Measurements from ENCODE around the gene FARP1.
"Not testable (repeated sequence)": the region's sequence is repeated elsewhere in the genome, so short reads cannot be mapped to it uniquely, and the experiment has no call there.

FARP1 gene

DNA sequence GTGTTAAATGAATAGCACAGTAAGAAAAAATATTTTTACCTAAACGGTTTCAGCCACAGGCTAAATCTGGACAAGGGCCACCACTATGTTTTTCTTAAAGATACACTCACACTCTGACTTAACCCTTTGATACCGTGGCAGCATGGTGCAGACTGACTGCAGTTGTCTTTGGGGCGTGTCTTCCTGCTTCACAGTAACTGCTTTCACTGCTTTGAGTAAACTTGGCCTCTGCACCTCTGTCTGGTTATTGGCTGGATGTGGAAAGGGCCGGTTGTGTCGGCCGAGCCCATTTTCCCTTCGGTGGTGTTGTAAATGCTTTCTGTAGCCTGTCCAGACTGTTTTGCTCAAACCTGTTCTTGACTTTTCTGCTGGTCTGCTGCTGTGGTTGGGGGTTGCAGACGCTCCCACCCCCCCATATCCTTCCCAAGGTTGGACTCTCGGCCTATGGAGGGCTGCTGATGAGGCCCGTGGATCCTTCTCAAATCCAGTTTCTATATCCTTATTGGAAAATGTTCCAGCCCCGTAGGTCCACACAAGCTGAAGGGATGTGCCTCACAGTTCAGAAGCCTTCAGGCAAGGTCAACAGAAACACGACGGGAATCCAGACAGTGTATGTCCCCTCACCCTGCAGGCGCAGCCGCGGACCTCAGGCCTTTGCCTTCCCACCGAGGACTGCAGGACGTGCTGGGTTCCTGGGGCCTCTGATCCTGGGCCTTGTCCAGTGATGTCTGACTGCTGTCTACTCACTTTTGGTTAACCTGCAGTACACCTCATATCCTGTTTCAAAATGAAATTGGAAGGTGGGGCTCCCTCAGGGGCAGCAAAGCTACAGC is 124.4 kb downstream of the FARP1 start:
- no peak for DNase-seq

DNA sequence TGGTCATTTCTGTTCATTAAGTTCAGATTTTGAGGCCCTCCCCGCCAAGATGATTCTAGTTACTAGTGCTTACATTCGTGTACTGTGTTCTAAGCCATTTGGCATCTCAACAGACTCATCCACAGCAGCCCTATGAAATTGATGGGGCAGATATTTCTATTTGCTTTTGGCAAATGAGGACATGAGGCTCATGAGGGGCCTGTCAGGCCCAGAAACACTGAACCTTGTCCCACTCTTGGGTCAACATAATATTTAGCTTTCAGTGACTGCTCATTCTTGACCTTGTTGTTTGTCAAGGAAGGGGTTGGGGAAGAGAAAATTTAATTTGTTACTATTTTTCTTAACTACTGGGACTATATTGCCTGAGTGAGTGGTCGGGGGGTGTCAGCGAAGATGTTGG is 126.5 kb downstream of the FARP1 start:
- no peak for DNase-seq

DNA sequence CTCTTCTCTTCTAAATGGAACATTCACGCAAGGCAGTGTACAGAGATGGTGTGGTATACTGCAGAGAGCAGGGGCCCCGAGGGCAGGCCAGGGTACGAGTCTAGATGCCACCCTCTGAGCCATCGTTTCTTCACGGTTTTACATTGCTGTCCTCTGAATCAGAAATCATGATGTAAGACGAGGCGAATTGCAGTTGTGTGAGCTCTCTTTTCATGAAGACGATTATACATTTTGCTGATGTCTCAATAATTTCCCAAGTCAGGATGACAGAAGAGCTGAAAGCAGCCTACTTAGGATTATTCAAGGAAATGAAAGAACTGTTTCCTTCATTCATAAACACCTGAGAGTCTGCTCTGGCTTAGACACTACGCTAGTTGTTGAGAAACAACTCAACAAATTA is 127.9 kb downstream of the FARP1 start:
- DNase-seq = no peak

DNA sequence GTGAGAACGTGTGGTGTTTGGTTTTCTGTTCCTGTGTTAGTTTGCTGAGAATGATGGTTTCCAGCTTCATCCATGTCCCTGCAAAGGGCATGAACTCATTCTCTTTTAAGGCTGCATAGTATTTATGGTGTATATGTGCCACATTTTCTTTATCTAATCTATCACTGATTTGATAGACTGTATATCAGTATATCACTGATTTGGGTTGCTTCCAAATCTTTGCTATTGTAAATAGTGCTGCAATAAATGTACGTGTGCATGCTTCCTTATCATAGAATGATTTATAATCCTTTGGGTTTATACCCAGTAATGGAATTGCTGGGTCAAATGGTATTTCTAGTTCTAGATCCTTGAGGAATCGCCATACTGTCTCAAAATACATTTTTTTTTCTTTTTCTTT is 128.8 kb downstream of the FARP1 start:
- not testable (repeated sequence) for DNase-seq

DNA sequence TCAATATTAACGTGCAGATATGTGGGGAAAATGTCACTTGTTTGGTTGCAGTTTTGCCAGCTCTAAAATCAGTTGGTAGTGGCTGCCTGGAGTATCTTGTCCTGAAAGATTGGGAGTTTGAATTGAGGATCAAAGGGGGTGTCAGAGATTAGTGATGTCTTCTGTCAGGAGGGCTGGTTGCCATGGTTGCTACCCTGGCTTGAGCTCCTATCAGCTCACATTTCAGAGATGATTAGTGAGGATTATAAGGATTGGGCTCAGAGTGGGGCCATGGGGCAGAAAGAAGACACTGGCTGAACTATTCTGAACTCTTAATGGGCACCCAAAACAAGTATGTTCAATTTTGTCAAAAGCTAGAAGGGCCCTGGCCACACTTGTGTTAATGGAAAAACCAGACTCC is 129.7 kb downstream of the FARP1 start:
- DNase-seq = no peak

DNA sequence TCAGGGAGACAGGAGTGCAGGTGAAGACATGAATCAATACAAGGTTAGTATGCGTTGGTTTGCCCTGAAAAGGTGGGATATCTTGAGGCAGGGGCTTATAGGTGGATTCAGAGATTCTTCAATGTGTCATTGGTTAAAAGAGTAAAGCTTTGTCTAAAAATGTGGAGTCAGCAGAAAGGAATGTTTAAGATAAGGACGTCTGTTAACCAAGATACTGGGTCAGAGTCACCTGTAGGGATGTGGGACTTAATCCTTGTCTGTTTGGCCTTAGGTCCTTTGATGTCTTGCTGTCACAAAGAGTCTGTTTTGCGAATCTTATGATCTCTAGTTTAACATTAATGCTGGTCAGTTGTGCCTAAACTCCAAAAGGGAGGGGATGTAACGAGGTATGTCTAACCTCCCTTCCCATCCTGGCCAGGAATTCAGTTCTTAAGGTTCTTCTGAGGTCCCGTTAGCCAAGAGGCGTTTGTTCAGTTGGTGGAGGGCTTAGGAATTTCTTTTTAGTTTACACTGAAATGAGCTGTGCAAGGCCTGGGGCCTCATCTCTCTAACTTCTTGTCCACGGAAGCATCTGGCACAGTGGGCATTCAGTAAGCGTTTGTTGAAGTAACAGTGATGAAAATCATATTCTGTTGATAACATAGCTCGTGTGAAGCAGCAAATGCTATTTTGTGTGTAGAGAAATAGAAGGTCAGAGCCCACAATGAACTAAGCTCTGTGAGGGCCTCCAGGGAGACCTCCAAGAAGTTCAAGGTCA is 130.4 kb downstream of the FARP1 start:
- no peak for DNase-seq

DNA sequence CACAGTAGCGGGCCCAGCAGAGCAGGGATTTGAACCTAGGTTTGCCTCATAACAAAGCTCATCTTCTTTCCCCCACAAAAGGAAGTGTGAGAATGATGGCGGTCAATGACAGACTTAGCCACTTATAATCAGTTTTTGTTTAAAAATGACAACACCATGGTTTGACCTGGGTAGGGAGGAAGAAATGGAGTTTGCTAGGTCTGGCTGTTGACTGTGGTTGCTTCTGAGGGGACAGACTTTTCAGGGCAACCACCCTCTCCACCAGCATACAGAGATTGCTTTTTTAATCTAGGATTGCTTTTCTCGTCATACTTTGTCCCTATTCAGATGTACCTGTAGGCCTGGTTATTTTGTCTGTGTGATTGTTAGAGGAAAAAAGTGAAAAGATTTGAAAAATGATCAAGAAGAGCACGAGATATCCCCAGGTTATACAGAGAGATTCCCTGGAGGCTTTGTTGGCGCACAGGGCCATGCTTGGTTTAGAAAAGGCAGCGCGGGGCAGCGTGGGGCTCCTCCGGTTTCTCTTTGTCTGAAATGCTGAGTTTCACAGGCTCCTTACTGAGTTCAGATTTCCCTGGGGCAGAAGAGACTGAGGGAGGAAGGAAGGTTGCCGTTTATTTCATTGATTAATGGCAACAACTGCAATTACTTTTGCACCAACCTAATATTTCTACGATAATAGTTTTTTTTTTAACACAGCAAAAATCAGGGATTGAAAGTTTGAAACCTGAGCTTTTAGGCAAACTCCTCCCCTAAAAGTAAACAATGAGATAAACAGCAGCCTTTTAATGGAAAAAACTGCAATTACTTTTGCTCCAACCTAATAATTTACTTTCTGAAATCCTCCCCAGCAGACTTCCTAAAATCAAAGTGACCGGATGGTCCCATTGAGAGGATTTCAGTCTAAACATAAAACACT is 131.2 kb downstream of the FARP1 start:
- no peak for DNase-seq

DNA sequence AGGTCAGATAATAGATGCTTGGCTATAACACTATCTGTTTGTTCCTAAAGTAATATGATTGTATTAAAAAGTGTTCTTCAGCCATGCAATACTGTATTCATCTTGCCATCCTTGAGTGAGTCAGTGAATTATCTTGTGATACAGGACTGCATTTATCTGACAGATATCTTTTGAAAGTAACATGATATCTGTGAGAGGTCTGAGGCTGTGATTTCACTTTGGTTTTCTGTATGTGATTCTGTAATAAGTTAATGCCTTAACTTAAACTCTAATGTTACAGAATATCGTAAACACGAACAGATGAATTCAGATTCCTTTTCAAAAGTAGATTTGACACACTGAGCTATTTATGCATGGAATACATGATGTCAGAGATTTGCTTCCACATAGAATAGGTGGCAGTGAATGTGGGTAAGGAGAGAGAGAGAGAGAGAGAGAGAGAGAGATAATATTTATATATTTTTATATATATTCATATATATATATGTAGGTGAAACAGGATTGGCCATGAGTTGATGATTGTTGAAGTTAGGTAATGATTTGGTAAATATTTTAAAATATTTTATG is 132.1 kb downstream of the FARP1 start:
- no peak for DNase-seq

DNA sequence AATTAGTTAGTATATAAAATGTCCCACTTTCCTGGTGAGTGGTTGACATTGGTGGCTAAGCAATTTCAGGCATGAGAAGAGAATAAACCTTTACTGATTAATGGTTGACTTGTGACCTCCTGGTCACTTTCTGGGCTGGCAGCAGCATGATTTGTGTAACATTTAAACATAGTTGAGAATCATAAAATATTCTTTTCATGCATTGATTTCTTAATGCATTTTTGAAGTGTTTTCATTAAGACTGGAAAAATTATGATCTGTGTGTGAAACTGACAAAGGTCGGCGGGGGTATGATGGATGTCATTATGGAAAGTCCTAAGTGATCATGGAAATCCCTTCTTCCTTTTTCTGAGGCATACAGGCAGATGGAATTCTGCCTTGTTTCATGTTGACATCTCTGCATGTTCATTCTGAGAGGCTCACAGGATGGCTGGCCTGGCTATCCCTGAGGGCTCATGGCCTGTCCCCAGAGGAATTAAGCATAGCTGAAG is 132.8 kb downstream of the FARP1 start:
- no peak for DNase-seq

DNA sequence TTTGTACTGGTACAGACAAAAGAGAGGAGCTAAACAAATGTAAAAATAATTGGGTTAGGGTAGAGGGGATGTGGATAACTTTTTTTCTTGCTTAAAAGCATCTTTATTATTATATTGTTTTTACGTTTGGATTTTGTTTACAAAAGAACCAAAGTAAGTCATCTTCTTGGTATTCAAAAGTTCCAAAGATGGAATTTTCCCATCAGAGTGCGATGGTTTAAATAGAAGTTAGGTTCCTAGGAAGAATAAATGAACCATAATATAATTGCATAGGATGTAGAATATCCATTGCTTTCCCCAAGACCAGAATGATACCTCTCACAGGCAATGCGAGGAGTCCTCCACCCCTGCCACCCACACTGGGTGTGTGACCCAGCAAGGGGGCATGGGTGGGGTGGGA is 133.6 kb downstream of the FARP1 start:
- DNase-seq = no peak

DNA sequence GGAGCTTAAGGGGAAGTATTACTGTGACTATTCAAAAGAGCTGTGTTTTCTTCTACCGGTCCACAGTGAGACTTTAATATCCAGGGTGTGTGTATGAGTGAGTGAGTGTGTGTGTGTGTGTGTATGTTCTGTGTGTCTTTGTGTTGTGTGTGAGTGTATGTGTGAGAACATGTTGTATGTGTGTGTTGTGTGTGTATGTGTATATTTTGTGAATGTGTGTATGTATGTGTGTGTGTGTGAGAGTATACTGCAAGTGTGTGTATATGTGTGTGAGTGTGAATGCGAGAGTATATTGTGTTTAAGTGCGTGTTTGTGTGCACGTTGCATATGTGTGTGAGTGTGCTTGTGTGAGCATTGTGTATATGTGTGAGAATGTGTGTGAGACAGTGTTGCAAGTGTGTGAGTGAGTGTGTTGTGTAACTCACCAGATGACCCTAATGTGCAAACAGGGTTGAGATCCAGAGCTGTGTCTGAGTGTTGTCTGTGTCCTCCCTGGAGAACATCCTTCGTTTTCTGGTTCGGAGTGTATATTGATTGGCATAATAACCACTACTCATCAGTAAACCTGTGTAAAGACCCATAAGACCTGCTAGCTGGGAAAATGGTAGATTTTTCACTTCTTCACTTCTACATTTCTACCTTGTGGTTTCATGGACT is 135.3 kb downstream of the FARP1 start:
- no peak for DNase-seq

DNA sequence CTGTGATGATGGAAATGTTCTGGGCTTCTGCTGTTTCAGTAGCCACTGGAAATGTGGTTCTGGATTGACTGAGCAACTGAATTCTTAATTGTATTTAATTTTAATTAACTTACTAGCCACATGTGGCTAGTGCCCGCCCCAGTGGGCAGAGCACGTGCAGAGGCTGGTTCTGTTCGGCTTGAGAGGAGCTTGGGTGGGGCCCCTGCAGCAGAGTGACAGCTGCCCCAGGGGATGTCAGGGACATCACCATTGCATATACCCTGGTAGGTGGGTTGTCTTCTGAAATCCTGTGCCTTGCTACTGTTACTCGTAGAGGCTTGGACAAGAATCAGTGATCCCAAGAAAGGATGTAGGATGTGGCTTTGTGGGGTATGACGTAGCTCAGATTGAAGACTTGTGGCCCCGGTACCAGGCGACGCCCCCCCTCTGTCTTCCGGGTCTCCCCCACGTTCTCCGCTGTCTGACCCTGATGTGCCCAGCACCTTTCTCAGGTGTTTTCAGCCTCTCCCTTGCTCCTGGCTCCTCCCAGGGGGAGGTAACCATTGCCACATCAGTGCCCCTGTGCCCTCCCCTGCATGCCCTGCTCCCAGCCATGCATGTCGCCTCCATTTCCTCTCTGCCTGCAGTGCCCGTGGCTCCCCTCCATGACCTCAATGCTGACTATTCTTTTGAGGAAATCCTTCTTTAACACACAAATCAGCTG is 136.7 kb downstream of the FARP1 start:
- no peak for DNase-seq

DNA sequence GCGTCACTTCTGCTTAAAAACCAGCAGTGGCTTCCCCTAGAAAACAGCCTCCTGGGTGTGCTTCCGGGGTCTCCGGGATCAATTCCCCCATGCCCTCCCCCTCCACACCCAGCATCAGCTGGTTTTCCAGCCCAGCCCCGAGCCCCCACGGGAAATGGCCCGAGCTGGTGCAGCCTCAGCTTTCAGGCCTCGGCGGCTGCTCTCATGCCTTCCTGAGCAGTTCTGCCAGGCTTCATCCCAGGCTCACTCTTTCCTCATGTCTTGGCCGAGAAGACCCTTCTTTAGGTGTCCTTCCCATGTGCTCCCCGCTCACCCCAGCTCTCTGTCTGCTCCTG is 137.2 kb downstream of the FARP1 start:
- no peak for DNase-seq

DNA sequence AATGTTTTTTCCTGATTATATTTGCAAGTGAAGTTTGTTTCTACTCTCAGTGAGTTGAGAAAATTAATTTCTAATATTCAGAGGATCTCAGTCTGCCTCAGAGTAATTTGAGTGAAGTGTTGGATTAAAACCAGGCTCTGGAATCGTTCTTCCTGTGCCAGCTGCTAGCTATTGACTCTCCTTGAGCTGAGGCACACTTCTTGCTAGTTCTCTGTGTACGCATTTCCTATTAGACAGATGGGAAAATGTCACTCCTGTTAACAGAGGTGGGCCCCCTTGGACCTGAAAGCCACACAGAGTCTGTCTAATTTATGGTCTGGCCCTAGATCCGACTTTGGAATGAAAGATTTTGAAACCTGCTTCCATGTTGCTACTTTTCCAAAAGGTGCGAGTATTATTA is 141.8 kb downstream of the FARP1 start:
- DNase-seq = no peak

DNA sequence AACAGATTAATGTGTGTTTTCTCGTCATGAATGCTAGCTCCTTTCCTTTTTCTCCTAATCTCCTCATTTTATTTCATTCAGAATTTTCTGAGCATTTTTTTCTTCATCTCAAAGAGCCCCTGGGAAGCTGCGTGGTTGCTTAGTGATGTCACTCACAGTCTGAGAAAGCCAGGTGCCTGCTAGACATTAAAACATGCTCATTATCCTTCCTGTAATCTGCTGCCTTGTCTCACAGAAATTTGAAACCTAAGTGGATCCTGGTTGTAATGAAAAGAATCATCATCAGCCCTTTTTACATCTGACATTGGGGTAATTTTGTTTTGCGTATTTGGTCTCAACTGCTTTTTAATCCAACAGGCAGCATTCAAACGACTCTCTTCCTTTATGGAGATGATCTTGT is 142.4 kb downstream of the FARP1 start:
- no peak for DNase-seq

DNA sequence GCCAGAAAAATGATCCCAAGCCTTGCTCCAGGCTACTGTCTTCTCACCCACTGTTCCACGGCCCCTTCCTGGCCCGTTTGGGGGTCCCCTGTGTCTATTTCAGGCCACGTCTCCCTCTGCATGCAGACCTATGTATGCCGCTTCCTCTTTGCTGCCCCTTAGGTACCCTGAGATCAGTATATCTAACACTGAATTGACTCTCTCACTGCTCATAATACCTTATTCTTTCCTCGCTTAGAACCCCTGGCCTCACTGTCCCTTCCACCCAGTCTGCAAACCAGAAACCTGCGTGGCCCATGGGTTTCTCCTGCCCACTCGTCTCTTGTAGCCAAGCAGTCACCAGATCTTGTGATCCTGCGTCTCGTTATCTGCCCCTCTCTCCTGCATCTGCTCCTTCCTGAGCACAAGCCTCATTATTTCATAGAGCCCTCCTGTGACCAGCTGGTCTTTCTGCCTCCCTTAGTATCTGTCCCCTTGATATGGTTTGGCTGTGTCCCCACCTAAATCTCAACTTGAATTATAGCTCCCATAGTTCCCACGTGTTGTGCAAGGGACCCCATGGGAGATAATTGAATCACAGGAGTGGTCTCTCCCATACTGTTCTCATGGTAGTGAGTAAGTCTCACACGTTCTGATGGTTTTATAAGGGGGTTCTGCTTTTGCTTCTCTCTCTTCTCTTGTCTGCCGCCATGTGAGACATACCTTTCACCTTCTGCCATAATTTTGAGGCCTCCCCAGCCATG is 143.1 kb downstream of the FARP1 start:
- no peak for DNase-seq

DNA sequence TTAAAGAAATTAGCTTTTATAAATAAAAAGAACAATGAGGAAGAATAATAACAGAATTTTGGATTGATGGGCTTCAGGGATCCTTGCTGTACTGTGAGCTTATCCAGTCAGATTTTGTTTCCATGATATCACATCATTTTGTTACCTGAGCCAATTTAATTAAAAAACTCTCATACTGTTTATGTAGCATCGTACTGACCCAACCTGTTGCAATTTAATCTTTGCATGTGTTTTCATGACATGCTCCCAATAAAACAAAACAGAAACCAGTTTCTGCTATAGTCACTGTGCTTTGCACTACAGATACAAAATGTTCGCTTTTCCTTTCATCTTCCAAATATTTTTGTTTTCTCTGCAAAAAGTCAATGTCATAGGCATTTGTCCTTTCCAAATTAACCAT is 143.9 kb downstream of the FARP1 start:
- DNase-seq = no peak

DNA sequence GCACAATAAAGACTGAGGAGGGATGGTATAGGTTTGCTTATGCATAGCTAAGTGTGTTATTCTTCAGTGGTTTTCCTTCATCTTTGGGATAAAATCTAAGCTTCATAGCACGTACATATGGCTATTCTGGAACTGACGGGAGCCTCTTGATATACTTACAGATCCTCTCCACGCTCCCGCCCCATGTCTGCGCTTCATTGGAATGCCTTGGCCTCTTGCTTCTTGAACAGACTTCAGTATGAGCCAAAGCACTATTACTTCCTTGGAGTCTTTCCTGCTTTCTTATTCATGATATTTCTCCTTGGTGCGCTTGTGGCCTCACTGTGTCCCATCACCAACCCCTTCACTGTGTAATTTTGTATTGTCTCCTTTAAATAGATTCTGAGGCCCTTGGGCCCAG is 145.3 kb downstream of the FARP1 start:
- no peak for DNase-seq

DNA sequence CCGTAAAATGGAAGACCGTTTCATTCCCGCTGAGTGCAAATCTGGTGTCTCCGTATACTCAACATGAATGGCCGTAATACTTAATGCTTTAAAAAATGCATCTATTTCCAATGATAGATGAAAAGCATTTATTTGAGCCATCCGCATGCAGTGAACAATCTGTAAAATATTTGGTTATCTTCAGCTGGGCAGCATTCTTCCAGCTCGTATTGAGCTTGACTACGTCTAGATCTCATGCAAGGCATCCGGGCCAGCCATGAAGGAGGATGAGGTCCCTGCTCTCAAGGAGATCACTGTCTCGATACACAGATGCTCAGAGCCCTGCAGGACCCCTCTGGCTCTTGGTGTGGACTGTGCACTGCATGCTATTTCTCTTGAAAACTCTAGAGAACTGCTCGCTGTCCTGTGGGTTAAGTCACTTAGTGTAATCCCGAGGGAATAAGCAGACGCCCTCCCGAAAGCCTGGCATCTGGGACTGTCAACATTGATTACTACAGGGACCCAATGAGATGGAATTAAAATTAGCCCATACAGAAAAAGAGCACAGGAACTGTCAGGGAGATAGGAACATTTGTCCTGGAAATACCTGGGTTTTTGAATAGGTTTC is 146.5 kb downstream of the FARP1 start:
- DNase-seq = no peak

DNA sequence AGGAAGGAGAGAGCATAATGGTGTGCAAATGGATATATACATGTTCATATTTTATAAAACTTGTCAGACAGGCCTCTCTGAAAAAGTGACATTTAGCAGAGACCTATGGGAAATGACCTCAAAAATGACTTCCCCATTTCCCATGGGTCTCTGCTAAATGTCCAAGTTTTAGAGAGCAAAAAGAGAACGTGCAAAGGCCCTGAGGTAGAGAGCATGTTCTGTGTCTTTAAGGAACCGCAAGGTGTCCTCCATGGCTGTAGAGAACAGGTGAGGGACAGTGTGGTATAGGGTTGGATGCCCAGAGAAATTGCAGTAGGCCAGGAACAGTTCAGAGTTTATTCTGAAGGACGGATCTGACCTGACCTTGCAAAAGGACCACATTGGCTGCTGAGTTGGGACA is 147.4 kb downstream of the FARP1 start:
- DNase-seq = no peak

DNA sequence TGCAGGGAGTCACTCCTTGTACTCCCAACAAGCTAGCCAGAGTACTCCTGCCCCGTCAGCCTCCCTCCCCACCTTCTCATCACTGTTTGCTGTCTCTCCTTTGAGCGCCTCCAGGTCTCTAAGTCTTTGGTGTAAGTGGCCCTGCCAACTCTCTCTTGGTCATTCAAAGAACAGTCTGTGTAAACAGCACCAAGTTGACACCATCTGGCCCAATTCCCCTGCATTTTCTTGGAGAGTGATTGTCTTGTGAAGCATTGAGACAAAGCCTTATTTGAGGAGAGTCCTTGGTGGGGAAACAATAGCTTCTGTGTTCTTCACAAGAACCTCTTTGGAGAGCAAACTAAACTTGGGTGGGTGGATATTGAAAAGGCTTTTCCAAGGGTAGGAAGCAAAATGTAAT is 148.8 kb downstream of the FARP1 start:
- no peak for DNase-seq
